ENCODE measurements around the gene DNM2.

GRCh38 chr19:10752237-10752912 lies 34.5 kb downstream of the DNM2 start:
- no peak for TF ChIP-seq CTCF (IDR thresholded peaks at IDR 0.05; ENCODE audit: low read depth, low read length, poor library complexity, severe bottlenecking)
- TF ChIP-seq EZH2phosphoT487 (IDR thresholded peaks at IDR 0.05; ENCODE audit: borderline replicate concordance, low read length), result no peak
